GM12872 (cell line): ENCODE data around the gene ERMP1.

Experiments used
- CTCF ChIP-seq: IDR thresholded peaks from 3 replicates; pipeline ENCODE4 v1.5.1; 2011; ENCODE audit warnings: low read depth, mild to moderate bottlenecking, low read length, moderate library complexity; ENCODE audit not compliant: insufficient read depth

The ERMP1 gene

GRCh38 chr9:5864446-5864845, 31.5 kb upstream of the ERMP1 start:
- no peak for TF ChIP-seq CTCF

DNA sequence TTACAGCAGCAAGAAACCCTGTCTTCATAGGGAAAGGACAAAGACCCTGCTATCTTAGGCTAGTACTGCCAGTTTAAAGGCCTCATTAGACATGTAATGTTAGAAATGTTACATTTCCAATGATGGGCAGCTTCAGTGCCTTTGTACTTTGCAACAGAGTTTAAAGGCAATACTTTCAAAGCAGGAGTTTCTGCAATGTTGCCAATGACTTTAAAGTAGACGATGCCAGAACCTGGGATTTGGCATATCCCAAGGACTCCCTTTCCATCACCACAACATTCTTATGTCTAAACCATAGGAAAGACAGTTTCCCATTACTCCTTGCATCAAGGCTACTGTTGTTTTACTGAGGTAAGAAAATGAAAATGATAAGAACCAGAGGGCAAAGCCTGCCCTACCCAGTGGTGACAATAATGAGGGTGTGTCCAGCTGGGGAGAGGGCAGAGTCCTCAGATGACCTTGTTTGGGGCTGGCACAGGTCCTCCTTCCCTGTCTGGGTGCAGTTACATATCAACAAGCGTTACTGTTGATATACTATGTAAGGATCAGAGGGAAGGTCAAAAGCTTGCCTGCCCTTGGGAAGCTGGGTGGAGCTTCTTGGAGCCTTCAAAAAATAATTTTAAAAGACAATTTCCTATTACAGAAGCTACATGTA, 30.3 kb upstream of the ERMP1 start:
- TF ChIP-seq CTCF = no peak

DNA sequence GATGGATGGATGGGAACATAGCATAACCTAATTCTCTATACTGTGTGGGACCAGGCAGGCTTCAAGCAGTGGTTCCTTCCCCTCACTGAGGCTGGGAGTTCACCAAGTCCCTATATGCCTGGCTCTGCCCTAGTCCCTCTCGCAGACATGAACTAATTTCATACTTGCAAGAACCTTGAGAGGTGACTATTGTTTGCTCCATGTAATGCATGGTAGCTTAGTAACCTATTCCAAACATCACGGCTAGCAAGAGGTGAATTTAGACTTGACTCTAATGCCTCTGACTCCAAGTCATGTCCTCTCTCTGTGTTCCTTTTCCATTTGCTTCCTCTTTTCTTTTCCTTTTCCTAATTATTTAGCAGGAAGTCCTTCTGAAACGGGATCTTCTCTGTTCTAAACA, 25.9 kb upstream of the ERMP1 start:
- TF ChIP-seq CTCF = no peak

GRCh38 chr9:5857928-5858327, 25.0 kb upstream of the ERMP1 start:
- TF ChIP-seq CTCF = no peak

DNA sequence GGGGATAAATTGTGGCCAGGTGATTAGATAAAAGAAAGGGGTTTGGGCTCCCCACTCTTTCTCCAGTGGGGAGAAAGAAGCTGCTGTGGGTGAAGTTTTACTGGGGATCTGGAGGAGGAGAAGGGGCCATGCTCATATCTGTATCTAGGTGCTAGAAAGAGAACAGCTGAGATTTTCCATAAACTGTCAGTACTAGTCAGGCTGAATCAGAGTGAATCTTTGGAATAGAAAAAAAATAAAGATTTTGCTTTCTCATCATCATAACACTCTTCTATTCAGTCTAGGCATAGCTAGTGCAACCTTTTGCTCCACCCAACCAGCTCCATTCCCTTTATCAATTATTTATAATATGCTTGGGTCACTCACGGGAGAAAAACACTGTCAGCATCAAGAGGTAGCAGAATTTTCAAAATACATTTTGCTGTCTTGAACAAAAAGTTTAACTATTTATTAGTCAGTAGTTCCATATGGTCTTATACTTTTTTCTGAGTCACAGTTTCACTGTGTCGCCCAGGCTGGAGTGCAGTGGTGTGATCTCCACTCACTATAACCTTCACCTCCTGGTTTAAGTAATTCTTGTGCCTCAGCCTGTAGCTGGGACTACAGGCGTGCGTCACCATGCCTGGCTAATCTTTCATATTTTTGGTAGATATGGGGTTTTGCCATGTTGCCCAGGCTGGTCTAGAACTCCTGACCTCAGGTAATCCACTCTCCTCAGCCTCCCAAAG, 21.3 kb upstream of the ERMP1 start:
- TF ChIP-seq CTCF = no peak

- no peak for TF ChIP-seq CTCF
Observed at GRCh38 chr9:5853617-5854016, 20.7 kb upstream of the ERMP1 start.

- TF ChIP-seq CTCF = no peak
Observed at GRCh38 chr9:5852987-5853386, 20.1 kb upstream of the ERMP1 start.
